HG03354 (cell line): ENCODE data around the gene LCN12.
A peak's percentile ranks its signal among the peaks of the same experiment; 100 is the strongest.

ENCODE experiments used
- ATAC-seq: cut with Tn5 transposase; IDR thresholded peaks from one replicate; pipeline ENCODE4 v1.9.1; 2021; ENCODE audit warnings: mild to moderate bottlenecking; ENCODE audit not compliant: unreplicated experiment, poor library complexity, severe bottlenecking

Gene LCN12

GRCh38 chr9:136982232-136983051 lies 30.4 kb downstream of the LCN12 start, which contains the start of gene LCNL1:
Gene LCNL1, plus strand, starts transcription at chr9:136982993. Its CDS starts 594 bp downstream, at chr9:136983587.
- ATAC-seq = no peak

GRCh38 chr9:136983167-136983566 lies 31.1 kb downstream of the LCN12 start:
- ATAC-seq = no peak

- no peak for ATAC-seq
These were observed 31.7 kb downstream of the LCN12 start for GRCh38 chr9:136983656-136984314.

GRCh38 chr9:136984464-136985026 lies 32.5 kb downstream of the LCN12 start:
- no peak for ATAC-seq

- no peak for ATAC-seq
These were observed 33.0 kb downstream of the LCN12 start for GRCh38 chr9:136985027-136985602.

GRCh38 chr9:136985853-136986252 lies 33.8 kb downstream of the LCN12 start:
- ATAC-seq = no peak

GRCh38 chr9:136988872-136989271 lies 36.8 kb downstream of the LCN12 start:
- no peak for ATAC-seq

- ATAC-seq = no peak
These were observed 38.3 kb downstream of the LCN12 start for GRCh38 chr9:136990242-136990911.

GRCh38 chr9:136991993-136992818 lies 40.1 kb downstream of the LCN12 start, which contains the start of gene PAXX:
Gene PAXX, plus strand, starts transcription at chr9:136992422. Its CDS starts 22 bp downstream, at chr9:136992444.
- ATAC-seq = peak; percentile 84

GRCh38 chr9:136992819-136993369 lies 40.8 kb downstream of the LCN12 start:
- ATAC-seq = no peak

- ATAC-seq = no peak
These were observed 42.3 kb downstream of the LCN12 start for GRCh38 chr9:136994180-136994887.

- ATAC-seq = no peak
These were observed 42.8 kb downstream of the LCN12 start for GRCh38 chr9:136994888-136995230.

- no peak for ATAC-seq
These were observed 43.3 kb downstream of the LCN12 start for GRCh38 chr9:136995362-136995761.

- ATAC-seq = no peak
These were observed 43.8 kb downstream of the LCN12 start for GRCh38 chr9:136995772-136996311.

- no peak for ATAC-seq
These were observed 44.6 kb downstream of the LCN12 start, which contains the start of gene CLIC3 for GRCh38 chr9:136996361-136997292. Gene CLIC3, minus strand, starts transcription at chr9:136996568. Its CDS starts 25 bp downstream, at chr9:136996543.

- ATAC-seq = no peak
These were observed 45.3 kb downstream of the LCN12 start for GRCh38 chr9:136997371-136997770.

- ATAC-seq = no peak
These were observed 45.8 kb downstream of the LCN12 start for GRCh38 chr9:136997830-136998234.
